T-helper 1 cell treated with Interleukin-12 subunit alpha and Interleukin-12 subunit beta and Interleukin-4 antibody, amounts not matched to agents 30 μg/mL and 1 μg/mL, for 36 hours (primary cell): ENCODE data around the gene GRAPL.
"Not testable (repeated sequence)": the region's sequence is repeated elsewhere in the genome, so short reads cannot be mapped to it uniquely, and the experiment has no call there.

Source experiments
- H3K27ac Mint-ChIP-seq: one replicate; pipeline ENCODE4 v1.8.0; 2021; ENCODE audit warnings: mild to moderate bottlenecking, mixed read lengths
- H3K27me3 Mint-ChIP-seq: one replicate; pipeline ENCODE4 v1.8.0; 2021; ENCODE audit warnings: low read depth, mixed read lengths
- H3K36me3 Mint-ChIP-seq: one replicate; pipeline ENCODE4 v1.8.0; 2021; ENCODE audit warnings: low read depth, mixed read lengths
- H3K4me1 Mint-ChIP-seq: one replicate; pipeline ENCODE4 v1.8.0; 2021; ENCODE audit warnings: low read depth, mixed read lengths
- H3K4me3 Mint-ChIP-seq: one replicate; pipeline ENCODE4 v1.8.0; 2021; ENCODE audit warnings: mild to moderate bottlenecking, moderate library complexity, mixed read lengths
- H3K9me3 Mint-ChIP-seq: one replicate; pipeline ENCODE4 v1.8.0; 2021; ENCODE audit warnings: mixed read lengths

Gene GRAPL

DNA sequence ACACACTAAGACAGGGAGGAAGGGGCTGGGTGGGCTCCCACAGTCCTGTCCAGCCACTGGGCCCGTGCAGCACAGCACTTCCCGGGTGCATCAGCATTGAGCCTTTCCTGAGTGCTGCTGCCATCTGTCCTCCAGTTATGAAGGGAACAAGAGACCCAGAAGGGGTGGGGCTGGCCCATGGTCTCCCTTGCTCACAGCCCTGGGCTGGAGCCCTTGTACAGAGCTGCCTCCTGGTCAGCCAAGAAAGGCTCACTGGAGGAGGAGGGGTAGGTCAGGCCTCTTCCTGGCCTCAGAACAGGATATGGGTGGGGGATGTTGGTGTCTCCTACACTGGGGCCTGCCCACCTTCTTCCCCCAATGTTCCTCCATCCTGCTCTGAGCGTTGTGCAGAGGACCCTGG lies 76.0 kb downstream of the GRAPL start:
- not testable (repeated sequence) for H3K36me3 Mint-ChIP-seq

More for the DNA sequence above, 76.0 kb downstream of the GRAPL start:
- not testable (repeated sequence) for H3K4me1 Mint-ChIP-seq, H3K27me3 Mint-ChIP-seq, H3K9me3 Mint-ChIP-seq, H3K4me3 Mint-ChIP-seq, H3K27ac Mint-ChIP-seq
